ENCODE results near the gene MRPS17. TPM values are rescaled to one million over a fixed set of nuclear protein-coding genes. Genes with fewer than 3 reads are reported as not detected.
A peak's percentile ranks its signal among the peaks of the same experiment; 100 is the strongest.
"Not testable (repeated sequence)": the region's sequence is repeated elsewhere in the genome, so short reads cannot be mapped to it uniquely, and the experiment has no call there.

Gene MRPS17
- 10 to 100 TPM; 10.4 to 17.8 (median 12.7) TPM for polyA plus RNA-seq

DNA sequence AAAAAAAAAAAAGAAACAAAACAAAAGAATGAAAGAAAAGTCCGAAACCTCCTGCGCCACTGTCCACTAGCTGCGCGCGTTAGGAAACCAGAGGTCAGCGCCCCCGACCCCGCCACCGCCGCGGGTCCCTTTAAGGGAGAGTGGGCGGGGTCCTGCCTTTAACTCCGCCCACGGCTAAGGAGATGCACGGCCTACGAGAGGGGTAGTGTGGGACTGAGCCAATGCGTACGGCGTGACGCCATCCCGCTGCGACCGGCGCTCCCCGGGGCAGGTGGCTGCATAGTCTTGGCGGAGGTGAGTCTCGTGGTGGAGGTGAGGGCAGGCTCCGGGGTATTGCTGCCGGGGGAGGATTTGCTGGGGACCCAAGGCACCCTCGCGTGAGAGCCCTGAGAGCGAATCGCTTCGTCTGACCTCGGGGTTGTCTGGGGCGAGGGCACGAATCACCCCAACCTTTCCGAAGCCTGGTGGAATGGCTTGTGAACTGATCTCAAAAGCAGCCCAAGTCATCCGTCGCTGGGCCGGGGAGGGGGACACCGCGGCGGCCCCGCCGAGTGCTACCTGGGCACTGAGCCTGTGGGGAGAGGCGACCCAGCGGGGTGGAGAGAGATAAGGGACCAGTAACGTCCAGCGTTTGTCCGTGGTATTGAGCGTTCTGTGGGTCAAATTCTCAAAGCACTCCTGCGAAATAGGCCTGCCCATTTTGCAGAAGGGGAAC lies at the start of gene MRPS17:
MRPS17 (plus strand) TSS at position 241 of the 715 bp plus-strand sequence. CDS start 1,319 bp downstream, outside the sequence.
- WGBS, 3 donors, result 0 to 1% (median 1%) methylated on average over 53 of the region's 53 CpGs
- H3K27ac ChIP-seq (ENCODE audit: low read depth, low read length), result peak within 1 kb of the TSS; percentile 6

GRCh38 chr7:55903985-55904759 lies 47.5 kb upstream of the MRPS17 start:
- no peak overlapping the region for H3K27ac ChIP-seq (ENCODE audit: low read depth, low read length)
- 77 to 97% (median 80%) methylated on average over 2 to 8 of the region's 8 CpGs for WGBS, 3 donors

DNA sequence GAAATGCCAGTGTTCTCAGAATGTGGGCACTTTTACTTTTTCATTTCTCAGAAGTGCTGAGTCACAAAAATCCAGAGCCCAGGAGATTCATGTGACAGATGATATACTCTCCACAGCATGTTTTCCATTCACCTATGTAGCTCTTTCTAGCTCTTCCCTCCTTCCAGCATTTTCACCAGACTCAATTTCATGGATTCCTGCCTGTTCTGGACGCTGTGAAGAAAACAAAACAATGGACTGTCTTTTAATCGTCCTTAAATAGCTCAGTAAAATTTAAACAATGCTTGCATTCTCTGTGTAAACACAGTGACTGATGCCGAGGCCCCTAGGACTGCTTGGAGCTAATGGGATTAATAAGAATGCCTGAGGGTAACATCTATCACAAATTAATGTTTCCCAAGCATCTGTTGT lies 38.9 kb upstream of the MRPS17 start:
- WGBS, 3 donors, result 62 to 78% (median 77%) methylated on average over 3 of the region's 3 CpGs
- H3K27ac ChIP-seq (ENCODE audit: low read depth, low read length), result no peak overlapping the region

- 92 to 100% (median 96%) methylated on average over 1 of the region's 1 CpG for WGBS, 3 donors
- H3K27ac ChIP-seq (ENCODE audit: low read depth, low read length), result no peak overlapping the region
Observed at GRCh38 chr7:55917771-55918170, 33.9 kb upstream of the MRPS17 start.

DNA sequence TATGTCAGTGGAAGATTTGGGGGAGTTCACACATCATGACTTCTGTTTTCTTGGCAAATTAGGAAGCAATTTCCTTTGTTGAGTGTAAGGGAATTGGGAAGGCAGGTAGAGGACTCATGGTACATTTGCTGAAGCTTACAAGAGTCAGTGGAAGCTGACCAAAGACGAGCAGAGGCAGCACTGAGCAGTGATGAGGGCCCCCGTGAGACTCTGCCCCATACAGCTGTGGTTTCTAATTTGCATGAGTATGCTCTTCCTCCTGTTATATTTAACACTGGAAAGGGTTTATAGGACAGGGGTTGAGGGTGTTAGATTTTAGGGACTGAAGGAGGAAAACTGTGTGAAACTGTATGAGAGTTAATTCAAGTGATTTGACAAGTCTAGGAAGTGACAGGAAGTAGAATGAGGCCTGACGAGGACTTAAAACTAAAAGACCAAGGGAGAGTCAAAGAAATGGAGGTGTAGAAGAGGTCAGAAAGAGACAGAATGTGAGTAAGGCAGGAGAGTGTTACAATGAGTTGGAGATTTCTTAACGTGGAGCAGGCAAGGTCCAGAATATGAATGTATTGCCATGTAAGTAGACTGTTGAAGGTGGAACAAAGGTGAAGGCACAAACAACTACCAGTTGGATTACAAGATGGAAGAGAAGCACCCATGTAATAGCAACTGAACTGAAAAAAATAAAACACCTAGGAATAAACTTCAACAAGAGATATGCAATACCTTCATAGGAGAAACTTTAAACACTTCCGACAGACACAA lies 23.5 kb upstream of the MRPS17 start:
- 91 to 96% (median 92%) methylated on average over 5 of the region's 5 CpGs for WGBS, 3 donors
- H3K27ac ChIP-seq (ENCODE audit: low read depth, low read length), result no peak overlapping the region

- WGBS, 3 donors, result 72 to 79% (median 78%) methylated on average over 5 of the region's 5 CpGs
- no peak overlapping the region for H3K27ac ChIP-seq (ENCODE audit: low read depth, low read length)
Observed at GRCh38 chr7:55931421-55932151, 20.1 kb upstream of the MRPS17 start.

DNA sequence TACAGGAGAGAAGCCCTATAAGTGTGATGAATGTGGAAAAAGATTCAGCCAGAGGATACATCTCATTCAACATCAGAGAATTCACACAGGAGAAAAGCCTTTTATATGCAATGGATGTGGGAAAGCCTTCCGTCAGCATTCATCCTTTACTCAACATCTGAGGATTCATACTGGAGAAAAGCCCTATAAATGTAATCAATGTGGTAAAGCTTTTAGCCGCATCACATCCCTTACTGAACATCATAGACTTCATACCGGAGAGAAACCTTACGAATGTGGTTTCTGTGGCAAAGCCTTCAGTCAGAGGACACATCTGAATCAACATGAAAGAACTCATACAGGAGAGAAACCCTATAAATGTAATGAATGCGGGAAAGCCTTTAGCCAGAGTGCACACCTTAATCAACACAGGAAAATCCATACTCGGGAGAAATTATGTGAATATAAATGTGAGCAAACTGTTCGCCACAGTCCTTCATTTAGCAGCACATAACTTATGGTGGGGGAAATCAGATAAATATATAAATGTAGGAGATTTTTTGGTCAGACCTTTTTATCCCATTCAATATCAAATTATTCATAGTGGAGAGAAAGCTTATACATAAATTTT lies 12.1 kb upstream of the MRPS17 start:
- 87 to 91% (median 88%) methylated on average over 7 of the region's 7 CpGs for WGBS, 3 donors
- H3K27ac ChIP-seq (ENCODE audit: low read depth, low read length), result no peak overlapping the region

DNA sequence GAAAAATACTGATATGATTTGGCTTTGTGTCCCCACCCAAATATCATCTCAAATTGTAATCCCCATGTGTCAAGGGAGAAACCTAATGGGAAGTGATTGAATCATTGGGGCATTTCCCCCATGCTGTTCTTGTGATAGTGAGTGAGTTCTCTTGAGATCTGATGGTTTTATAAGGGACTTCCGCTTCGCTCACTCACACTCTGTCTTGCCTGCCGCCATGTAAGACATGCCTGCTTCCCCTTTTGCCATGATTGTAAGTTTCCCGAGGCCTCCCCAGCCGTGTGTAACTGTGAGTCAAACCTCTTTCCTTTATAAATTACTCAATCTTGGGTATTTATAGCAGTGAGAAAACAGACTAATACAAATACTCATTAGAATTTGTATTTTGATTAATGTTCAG lies 5.1 kb upstream of the MRPS17 start:
- 87 to 89% (median 89%) methylated on average over 5 of the region's 5 CpGs for WGBS, 3 donors

GRCh38 chr7:55952352-55952671 lies 635 bp downstream of the MRPS17 start:
- H3K27ac ChIP-seq (ENCODE audit: low read depth, low read length), result not testable (repeated sequence)
- 30 to 39% (median 38%) methylated on average over 19 of the region's 19 CpGs for WGBS, 3 donors

More for the DNA sequence above, 5.1 kb upstream of the MRPS17 start:
- H3K27ac ChIP-seq (ENCODE audit: low read depth, low read length), result no peak overlapping the region

GRCh38 chr7:55953707-55954475 lies 2.2 kb downstream of the MRPS17 start:
- WGBS, 3 donors, result 85 to 91% (median 90%) methylated on average over 11 of the region's 11 CpGs
- no peak overlapping the region for H3K27ac ChIP-seq (ENCODE audit: low read depth, low read length)

- H3K27ac ChIP-seq (ENCODE audit: low read depth, low read length), result no peak overlapping the region
- 53 to 92% (median 88%) methylated on average over 4 of the region's 4 CpGs for WGBS, 3 donors
Observed at GRCh38 chr7:55957190-55957589, 5.5 kb downstream of the MRPS17 start.

GRCh38 chr7:55962014-55962413 lies 10.3 kb downstream of the MRPS17 start:
- no peak overlapping the region for H3K27ac ChIP-seq (ENCODE audit: low read depth, low read length)
- WGBS, 3 donors, result 77 to 86% (median 85%) methylated on average over 3 of the region's 3 CpGs

DNA sequence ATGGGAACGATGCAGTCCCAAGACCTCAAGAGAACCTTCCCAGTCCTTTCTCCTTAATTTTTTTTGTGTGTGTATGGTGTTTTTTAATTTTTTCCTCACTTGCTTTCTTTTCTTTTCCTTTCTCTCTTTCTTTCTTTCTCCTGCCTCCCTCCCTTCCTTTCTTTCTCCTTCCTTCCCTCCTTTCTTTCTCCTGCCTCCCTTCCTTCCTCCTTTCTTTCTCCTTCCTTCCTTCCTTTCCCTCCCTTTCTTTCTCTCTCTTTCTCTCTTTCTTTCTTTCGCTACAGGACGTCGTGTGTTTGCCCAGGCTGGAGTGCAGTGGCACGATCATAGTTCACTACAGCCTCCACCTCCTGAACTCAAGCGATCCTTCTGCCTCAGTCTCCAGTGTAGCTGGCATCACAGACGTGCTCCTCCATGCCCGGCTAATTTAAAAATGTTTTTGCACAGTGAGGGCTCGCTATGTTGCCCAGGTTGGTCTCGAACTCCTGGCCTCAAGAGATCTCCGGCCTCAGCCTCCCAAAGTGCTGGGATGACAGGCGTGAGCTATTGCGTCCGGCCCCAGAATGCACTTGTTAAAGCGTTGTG lies 12.0 kb downstream of the MRPS17 start:
- no peak overlapping the region for H3K27ac ChIP-seq (ENCODE audit: low read depth, low read length)
- WGBS, 3 donors, result 74 to 75% (median 75%) methylated on average over 15 of the region's 15 CpGs

GRCh38 chr7:55964261-55965099 lies 12.8 kb downstream of the MRPS17 start, which contains the start of gene NIPSNAP2:
NIPSNAP2 (plus strand) TSS chr7:55964585; CDS start chr7:55964610, 25 bp downstream.
- H3K27ac ChIP-seq (ENCODE audit: low read depth, low read length), result peak within 1 kb of the TSS; percentile 87
- 1 to 2% (median 1%) methylated on average over 79 to 104 of the region's 105 CpGs for WGBS, 3 donors

- H3K27ac ChIP-seq (ENCODE audit: low read depth, low read length), result peak overlapping the region; percentile 87
- 2 to 3% (median 3%) methylated on average over 14 of the region's 14 CpGs for WGBS, 3 donors
Observed at GRCh38 chr7:55965100-55965470, 13.4 kb downstream of the MRPS17 start.

DNA sequence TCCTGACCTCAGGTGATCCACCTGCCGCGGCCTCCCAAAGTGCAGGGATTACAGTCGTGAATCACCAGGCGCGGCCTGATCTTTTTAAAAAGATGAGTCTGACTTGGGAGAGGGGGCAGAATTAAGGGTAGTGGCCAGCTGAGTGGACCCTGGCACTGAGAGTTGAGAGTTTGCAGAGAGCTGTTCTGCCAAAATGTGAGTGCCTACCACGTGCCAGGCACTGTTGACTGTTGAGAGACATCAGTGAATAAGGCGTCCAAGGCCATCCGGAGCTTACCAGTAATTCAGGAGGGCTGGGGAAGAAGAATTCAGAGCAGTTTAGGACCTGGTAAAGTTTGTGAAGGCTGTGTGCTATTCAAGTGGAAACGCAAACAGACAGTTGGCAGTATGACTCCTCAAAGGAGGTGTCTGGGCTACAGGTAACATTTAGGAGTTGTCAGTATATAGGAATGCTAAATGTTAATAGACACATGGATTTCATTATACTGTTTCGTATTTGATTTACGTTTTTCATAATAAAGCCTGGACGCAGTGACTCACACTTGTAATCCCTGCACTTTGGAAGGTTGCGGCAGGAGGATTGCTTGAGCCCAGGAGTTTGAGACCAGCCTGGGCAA lies 14.2 kb downstream of the MRPS17 start:
- no peak overlapping the region for H3K27ac ChIP-seq (ENCODE audit: low read depth, low read length)
- WGBS, 3 donors, result 67 to 89% (median 87%) methylated on average over 13 of the region's 13 CpGs

Measured in adipose tissue (tissue), 3 donors.